Stimulated activated CD8-positive, alpha-beta memory T cell treated with anti-CD3 and anti-CD28 coated beads, Interleukin-2, amount 100 ng/mL, for 48 hours (primary cell): Measurements from ENCODE around the gene CADM2.
"Not testable (repeated sequence)": the region's sequence is repeated elsewhere in the genome, so short reads cannot be mapped to it uniquely, and the experiment has no call there.

Source experiments
- DNase-seq, 2 donors: peaks; one replicate each; pipeline ENCODE4 v3.0.0-alpha.2; 2020; ENCODE audit warnings: low read depth in 2 of 2

The CADM2 gene

GRCh38 chr3:85077018-85077417 lies 118.2 kb downstream of the CADM2 start:
- DNase-seq, result no peak

- DNase-seq, result no peak
Observed at GRCh38 chr3:85081191-85081906, 122.6 kb downstream of the CADM2 start.

- DNase-seq, result no peak
Observed at GRCh38 chr3:85090495-85090894, 131.7 kb downstream of the CADM2 start.

GRCh38 chr3:85100316-85100715 lies 141.5 kb downstream of the CADM2 start:
- no peak for DNase-seq

- DNase-seq, result no peak
Observed at GRCh38 chr3:85102781-85103180, 144.0 kb downstream of the CADM2 start.

GRCh38 chr3:85110393-85110792 lies 151.6 kb downstream of the CADM2 start:
- DNase-seq, result no peak

GRCh38 chr3:85120879-85121278 lies 162.1 kb downstream of the CADM2 start:
- no peak for DNase-seq

- not testable (repeated sequence) for DNase-seq
Observed at GRCh38 chr3:85132864-85133263, 174.1 kb downstream of the CADM2 start.

- DNase-seq, result not testable (repeated sequence)
Observed at GRCh38 chr3:85133691-85134420, 175.1 kb downstream of the CADM2 start.

GRCh38 chr3:85142626-85143025 lies 183.8 kb downstream of the CADM2 start:
- DNase-seq, result no peak

GRCh38 chr3:85148036-85148435 lies 189.2 kb downstream of the CADM2 start:
- DNase-seq, result no peak

- DNase-seq, result no peak
Observed at GRCh38 chr3:85151555-85151954, 192.8 kb downstream of the CADM2 start.

- not testable (repeated sequence) for DNase-seq
Observed at GRCh38 chr3:85153279-85153678, 194.5 kb downstream of the CADM2 start.

- DNase-seq, result no peak
Observed at GRCh38 chr3:85159376-85159775, 200.6 kb downstream of the CADM2 start.

GRCh38 chr3:85161544-85161943 lies 202.8 kb downstream of the CADM2 start:
- DNase-seq, result no peak

GRCh38 chr3:85162905-85163304 lies 204.1 kb downstream of the CADM2 start:
- DNase-seq, result no peak

- DNase-seq, result no peak
Observed at GRCh38 chr3:85164436-85164835, 205.6 kb downstream of the CADM2 start.

- DNase-seq, result no peak
Observed at GRCh38 chr3:85167576-85167975, 208.8 kb downstream of the CADM2 start.

- no peak for DNase-seq
Observed at GRCh38 chr3:85170646-85171045, 211.9 kb downstream of the CADM2 start.

- no peak for DNase-seq
Observed at GRCh38 chr3:85171976-85172375, 213.2 kb downstream of the CADM2 start.

GRCh38 chr3:85176799-85177198 lies 218.0 kb downstream of the CADM2 start:
- DNase-seq, result no peak

GRCh38 chr3:85182975-85183752 lies 224.4 kb downstream of the CADM2 start:
- no peak for DNase-seq

- no peak for DNase-seq
Observed at GRCh38 chr3:85185495-85185894, 226.7 kb downstream of the CADM2 start.
